ENCODE measurements around the gene CSF2.

- no peak for TF ChIP-seq EP300 (IDR thresholded peaks at IDR 0.05; ENCODE audit: borderline replicate concordance in 1 of 2, low read depth in 1 of 2, low read length in 1 of 2)
- no peak for TF ChIP-seq EZH2phosphoT487 (IDR thresholded peaks at IDR 0.05; ENCODE audit: borderline replicate concordance, low read depth)
- TF ChIP-seq NFIC (IDR thresholded peaks at IDR 0.05; ENCODE audit: borderline replicate concordance) = no peak
- no peak for TF ChIP-seq CTCF (IDR thresholded peaks at IDR 0.05)
- no peak for TF ChIP-seq RFX5 (IDR thresholded peaks at IDR 0.05; ENCODE audit: low read length)
Measured at GRCh38 chr5:132076983-132077382, 3.4 kb downstream of the CSF2 start.
